Measurements from ENCODE around the gene ATP8B2.

The ATP8B2 gene

GRCh38 chr1:154325583-154326545, 539 bp downstream of the ATP8B2 start:
- Histone ChIP-seq H3K4me1 (ENCODE audit: control insufficient read depth, insufficient read depth, low read length) (peaks cover 42% of the 10 kb centered on the region), H3K36me3 (ENCODE audit: control insufficient read depth in 2 of 2, insufficient read depth in 2 of 2, low read length in 2 of 2) (peaks cover 0 to 8% of the 10 kb centered on the region in 2 donors), H3K9me3 (ENCODE audit: control insufficient read depth in 2 of 2, low read length in 2 of 2) (no peaks in the 10 kb centered on the region), H3K4me3 (ENCODE audit: low read length in 2 of 2) (peak overlapping the region; percentile 83 to 91), H3K27me3 (ENCODE audit: control insufficient read depth in 1 of 2, insufficient read depth in 2 of 2, low read length in 2 of 2) (peaks cover 0 to 10% of the 10 kb centered on the region in 2 donors), H3K27ac (ENCODE audit: low read length) (peak overlapping the region; percentile 96), H3K9ac (ENCODE audit: low read length in 2 of 2) (peak overlapping the region; percentile 92 to 93)

- peak overlapping the region; percentile 83 to 91 for H3K4me3 ChIP-seq (ENCODE audit: low read length in 2 of 2)
- peak overlapping the region; percentile 92 to 93 for H3K9ac ChIP-seq (ENCODE audit: low read length in 2 of 2)
- peak overlapping the region; percentile 96 for H3K27ac ChIP-seq (ENCODE audit: low read length)
- no peaks in the 10 kb centered on the region for H3K9me3 ChIP-seq (ENCODE audit: control insufficient read depth in 2 of 2, low read length in 2 of 2)
- peaks cover 0 to 10% of the 10 kb centered on the region in 2 donors for H3K27me3 ChIP-seq (ENCODE audit: control insufficient read depth in 1 of 2, insufficient read depth in 2 of 2, low read length in 2 of 2)
- H3K4me1 ChIP-seq (ENCODE audit: control insufficient read depth, insufficient read depth, low read length): peaks cover 42% of the 10 kb centered on the region
- H3K36me3 ChIP-seq (ENCODE audit: control insufficient read depth in 2 of 2, insufficient read depth in 2 of 2, low read length in 2 of 2): peaks cover 6 to 17% of the 10 kb centered on the region in 2 donors
Observed at GRCh38 chr1:154326546-154327465, 1.5 kb downstream of the ATP8B2 start.

GRCh38 chr1:154327466-154328317, 2.4 kb downstream of the ATP8B2 start:
- H3K9me3 ChIP-seq (ENCODE audit: control insufficient read depth in 2 of 2, low read length in 2 of 2): no peaks in the 10 kb centered on the region
- H3K9ac ChIP-seq (ENCODE audit: low read length in 2 of 2): peak overlapping the region; percentile 31 to 74
- peak overlapping the region; percentile 96 for H3K27ac ChIP-seq (ENCODE audit: low read length)
- H3K4me1 ChIP-seq (ENCODE audit: control insufficient read depth, insufficient read depth, low read length): peaks cover 42% of the 10 kb centered on the region
- peaks cover 15 to 25% of the 10 kb centered on the region in 2 donors for H3K36me3 ChIP-seq (ENCODE audit: control insufficient read depth in 2 of 2, insufficient read depth in 2 of 2, low read length in 2 of 2)
- peak overlapping the region; percentile 77 to 91 for H3K4me3 ChIP-seq (ENCODE audit: low read length in 2 of 2)
- peaks cover 0 to 8% of the 10 kb centered on the region in 2 donors for H3K27me3 ChIP-seq (ENCODE audit: control insufficient read depth in 1 of 2, insufficient read depth in 2 of 2, low read length in 2 of 2)

GRCh38 chr1:154328318-154329151, 3.2 kb downstream of the ATP8B2 start:
- H3K9ac ChIP-seq (ENCODE audit: low read length in 2 of 2): peak overlapping the region; percentile 46 to 74
- peak overlapping the region; percentile 77 to 91 for H3K4me3 ChIP-seq (ENCODE audit: low read length in 2 of 2)
- H3K9me3 ChIP-seq (ENCODE audit: control insufficient read depth in 2 of 2, low read length in 2 of 2): no peaks in the 10 kb centered on the region
- peaks cover 42% of the 10 kb centered on the region for H3K4me1 ChIP-seq (ENCODE audit: control insufficient read depth, insufficient read depth, low read length)
- H3K36me3 ChIP-seq (ENCODE audit: control insufficient read depth in 2 of 2, insufficient read depth in 2 of 2, low read length in 2 of 2): peaks cover 17 to 27% of the 10 kb centered on the region in 2 donors
- H3K27ac ChIP-seq (ENCODE audit: low read length): peak overlapping the region; percentile 96
- no peaks in the 10 kb centered on the region for H3K27me3 ChIP-seq (ENCODE audit: control insufficient read depth in 1 of 2, insufficient read depth in 2 of 2, low read length in 2 of 2)

- Histone ChIP-seq H3K4me3 (ENCODE audit: low read length in 2 of 2) (peak overlapping the region; percentile 26 to 91), H3K9me3 (ENCODE audit: control insufficient read depth in 2 of 2, low read length in 2 of 2) (no peaks in the 10 kb centered on the region), H3K9ac (ENCODE audit: low read length in 2 of 2) (peak overlapping the region; percentile 36 to 46), H3K4me1 (ENCODE audit: control insufficient read depth, insufficient read depth, low read length) (peaks cover 46% of the 10 kb centered on the region), H3K36me3 (ENCODE audit: control insufficient read depth in 2 of 2, insufficient read depth in 2 of 2, low read length in 2 of 2) (peaks cover 20 to 32% of the 10 kb centered on the region in 2 donors), H3K27ac (ENCODE audit: low read length) (peak overlapping the region; percentile 69), H3K27me3 (ENCODE audit: control insufficient read depth in 1 of 2, insufficient read depth in 2 of 2, low read length in 2 of 2) (no peaks in the 10 kb centered on the region)
Observed at GRCh38 chr1:154329152-154329521, 3.8 kb downstream of the ATP8B2 start.

- Histone ChIP-seq H3K4me1 (ENCODE audit: control insufficient read depth, insufficient read depth, low read length) (peaks cover 50% of the 10 kb centered on the region), H3K9ac (ENCODE audit: low read length in 2 of 2) (peak overlapping the region in 1 of 2 donors; percentile 46), H3K27me3 (ENCODE audit: control insufficient read depth in 1 of 2, insufficient read depth in 2 of 2, low read length in 2 of 2) (no peaks in the 10 kb centered on the region), H3K4me3 (ENCODE audit: low read length in 2 of 2) (peak overlapping the region; percentile 26 to 91), H3K27ac (ENCODE audit: low read length) (peak overlapping the region; percentile 69), H3K9me3 (ENCODE audit: control insufficient read depth in 2 of 2, low read length in 2 of 2) (no peaks in the 10 kb centered on the region), H3K36me3 (ENCODE audit: control insufficient read depth in 2 of 2, insufficient read depth in 2 of 2, low read length in 2 of 2) (peaks cover 24 to 37% of the 10 kb centered on the region in 2 donors)
Observed at GRCh38 chr1:154329551-154330131, 4.3 kb downstream of the ATP8B2 start.

GRCh38 chr1:154330669-154331068, 5.3 kb downstream of the ATP8B2 start:
- no peak overlapping the region for H3K27ac ChIP-seq (ENCODE audit: low read length)
- no peak overlapping the region for H3K9ac ChIP-seq (ENCODE audit: low read length in 2 of 2)
- H3K9me3 ChIP-seq (ENCODE audit: control insufficient read depth in 2 of 2, low read length in 2 of 2): no peaks in the 10 kb centered on the region
- no peaks in the 10 kb centered on the region for H3K27me3 ChIP-seq (ENCODE audit: control insufficient read depth in 1 of 2, insufficient read depth in 2 of 2, low read length in 2 of 2)
- peaks cover 24 to 37% of the 10 kb centered on the region in 2 donors for H3K36me3 ChIP-seq (ENCODE audit: control insufficient read depth in 2 of 2, insufficient read depth in 2 of 2, low read length in 2 of 2)
- H3K4me3 ChIP-seq (ENCODE audit: low read length in 2 of 2): no peak overlapping the region
- H3K4me1 ChIP-seq (ENCODE audit: control insufficient read depth, insufficient read depth, low read length): peaks cover 55% of the 10 kb centered on the region

GRCh38 chr1:154334079-154335024, 9.0 kb downstream of the ATP8B2 start:
- H3K36me3 ChIP-seq (ENCODE audit: control insufficient read depth in 2 of 2, insufficient read depth in 2 of 2, low read length in 2 of 2): peaks cover 46 to 57% of the 10 kb centered on the region in 2 donors
- peaks cover 20% of the 10 kb centered on the region for H3K4me1 ChIP-seq (ENCODE audit: control insufficient read depth, insufficient read depth, low read length)
- no peak overlapping the region for H3K4me3 ChIP-seq (ENCODE audit: low read length in 2 of 2)
- H3K27me3 ChIP-seq (ENCODE audit: control insufficient read depth in 1 of 2, insufficient read depth in 2 of 2, low read length in 2 of 2): no peaks in the 10 kb centered on the region
- no peaks in the 10 kb centered on the region for H3K9me3 ChIP-seq (ENCODE audit: control insufficient read depth in 2 of 2, low read length in 2 of 2)
- H3K9ac ChIP-seq (ENCODE audit: low read length in 2 of 2): peak overlapping the region in 1 of 2 donors; percentile 21
- H3K27ac ChIP-seq (ENCODE audit: low read length): peak overlapping the region; percentile 70

Measured in stomach smooth muscle (tissue), 2 donors.